Activated T-helper 1 cell treated with Interleukin-2 at 50 U/mL for 16 hours (primary cell): ENCODE measurements around the gene SH3BP2.

Experiments used
- DNase-seq: peaks from one replicate; pipeline ENCODE4 v3.0.0-alpha.2; 2020; ENCODE audit warnings: low read depth

Gene SH3BP2

GRCh38 chr4:2819244-2820215 lies 26.6 kb downstream of the SH3BP2 start:
- no peak for DNase-seq

- no peak for DNase-seq
These were observed 27.5 kb downstream of the SH3BP2 start for GRCh38 chr4:2820216-2820982.

GRCh38 chr4:2822461-2823300 lies 29.8 kb downstream of the SH3BP2 start:
- DNase-seq, result no peak

- no peak for DNase-seq
These were observed 30.4 kb downstream of the SH3BP2 start for GRCh38 chr4:2823301-2823670.

GRCh38 chr4:2823671-2824328 lies 30.9 kb downstream of the SH3BP2 start:
- no peak for DNase-seq

- DNase-seq, result no peak
These were observed 31.5 kb downstream of the SH3BP2 start for GRCh38 chr4:2824329-2824835.

GRCh38 chr4:2824836-2825381 lies 32.0 kb downstream of the SH3BP2 start:
- DNase-seq, result no peak

- DNase-seq, result no peak
These were observed 32.9 kb downstream of the SH3BP2 start for GRCh38 chr4:2825740-2826139.

- DNase-seq, result no peak
These were observed 34.4 kb downstream of the SH3BP2 start for GRCh38 chr4:2827071-2827873.

- DNase-seq, result no peak
These were observed 35.2 kb downstream of the SH3BP2 start for GRCh38 chr4:2827874-2828751.

- no peak for DNase-seq
These were observed 35.9 kb downstream of the SH3BP2 start for GRCh38 chr4:2828758-2829181.

GRCh38 chr4:2829321-2829932 lies 36.5 kb downstream of the SH3BP2 start:
- no peak for DNase-seq

GRCh38 chr4:2829933-2830451 lies 37.1 kb downstream of the SH3BP2 start:
- DNase-seq, result no peak

GRCh38 chr4:2830632-2831610 lies 38.0 kb downstream of the SH3BP2 start:
- no peak for DNase-seq

GRCh38 chr4:2831611-2832308 lies 38.9 kb downstream of the SH3BP2 start:
- DNase-seq, result no peak

- DNase-seq, result no peak
These were observed 39.6 kb downstream of the SH3BP2 start for GRCh38 chr4:2832309-2832980.
